ENCODE measurements around the gene ZNF229.
"Not testable (repeated sequence)": the region's sequence is repeated elsewhere in the genome, so short reads cannot be mapped to it uniquely, and the experiment has no call there.

Gene ZNF229

DNA sequence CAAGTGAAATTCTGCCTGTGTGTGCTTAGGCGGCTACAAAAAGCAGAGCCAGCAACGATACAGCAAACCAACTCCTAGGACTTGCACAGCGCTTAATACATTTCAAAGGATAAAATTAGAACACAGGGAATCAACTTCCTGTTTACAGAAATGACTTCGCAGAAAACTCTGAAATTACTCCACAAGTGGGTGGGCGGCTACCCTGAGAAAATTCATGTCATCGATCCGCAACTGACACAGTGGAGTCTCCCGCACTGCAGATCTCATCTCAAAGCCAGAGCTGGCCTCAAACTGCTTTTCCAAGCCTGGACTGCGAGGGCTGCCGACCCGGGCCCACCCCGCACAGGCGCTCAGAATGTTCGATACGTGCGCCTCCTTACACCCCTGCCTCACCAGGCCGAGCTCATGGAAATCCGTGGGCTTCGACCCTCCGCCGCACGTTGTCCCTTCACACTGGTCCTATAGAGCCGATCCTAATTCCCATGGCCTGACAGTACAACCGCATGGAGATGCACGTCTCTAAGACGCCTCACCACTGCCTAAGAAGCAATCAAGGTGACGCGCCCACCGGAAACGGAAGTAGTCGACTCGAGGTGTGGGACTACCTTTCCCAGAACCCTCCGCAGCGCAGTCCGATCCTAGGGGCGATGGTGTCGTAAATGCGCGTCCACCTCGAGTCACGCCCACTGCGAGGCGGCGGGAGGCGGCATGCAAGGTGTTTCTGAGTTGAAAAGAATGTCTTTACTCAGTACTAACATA, at the start of gene ZNF229:
TSS of gene ZNF229 (minus strand) at position 557 of the 759 bp plus-strand sequence. CDS start 5,625 bp downstream, outside the sequence.
- peak; percentile 32 to 69 (median 57) for DNase-seq (ENCODE audit: low read depth in 3 of 3)

DNA sequence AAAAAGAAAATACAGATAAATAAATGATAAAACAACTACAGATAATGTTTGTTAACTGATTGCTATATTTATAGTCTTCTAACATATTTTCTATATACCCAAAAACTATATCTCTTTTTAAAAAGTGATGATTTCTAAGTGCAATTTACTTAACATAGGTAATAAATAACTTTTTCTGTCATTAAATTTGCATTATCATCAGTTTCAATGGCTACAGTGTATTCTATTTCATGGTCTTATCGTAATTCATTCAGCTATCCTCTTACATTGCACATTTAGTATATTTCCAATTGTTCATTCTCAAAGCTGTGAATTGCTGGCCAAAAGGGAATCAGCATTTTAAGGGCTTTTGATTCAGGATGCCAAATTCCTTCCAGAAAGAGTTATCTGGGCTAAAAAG, 48.4 kb upstream of the ZNF229 start:
- DNase-seq (ENCODE audit: low read depth in 3 of 3), result no peak

DNA sequence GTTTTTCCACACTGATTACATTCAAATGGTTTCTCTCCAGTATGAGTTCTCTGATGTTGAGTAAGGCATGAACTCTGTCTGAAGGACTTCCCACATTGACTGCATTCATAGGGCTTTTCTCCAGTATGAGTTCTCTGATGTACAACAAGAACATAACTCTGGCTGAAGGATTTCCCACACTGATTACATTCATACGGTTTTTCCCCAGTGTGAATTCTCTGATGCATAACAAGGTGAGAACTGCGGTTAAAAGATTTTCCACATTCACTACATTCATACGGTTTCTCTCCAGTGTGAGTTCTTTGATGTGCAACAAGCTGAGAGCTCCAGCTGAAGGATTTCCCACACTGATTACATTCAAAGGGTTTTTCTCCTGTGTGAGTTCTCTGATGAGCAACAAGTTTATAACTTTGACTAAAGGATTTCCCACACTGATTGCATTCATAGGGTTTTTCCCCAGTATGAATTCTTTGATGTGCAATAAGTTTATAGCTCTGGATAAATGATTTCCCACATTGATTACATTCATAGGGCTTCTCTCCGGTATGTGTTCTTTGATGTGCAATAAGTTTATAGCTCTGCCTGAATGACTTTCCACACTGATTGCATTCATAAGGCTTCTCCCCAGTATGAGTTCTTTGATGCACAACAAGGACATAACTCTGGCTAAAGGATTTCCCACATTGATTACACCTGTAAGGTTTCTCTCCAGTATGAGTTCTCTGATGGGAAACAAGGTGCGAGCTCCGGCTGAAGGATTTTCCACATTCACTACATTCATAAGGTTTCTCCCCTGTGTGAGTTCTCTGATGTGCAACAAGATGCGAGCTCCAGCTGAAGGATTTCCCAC, 28.5 kb upstream of the ZNF229 start:
- DNase-seq (ENCODE audit: low read depth in 3 of 3), result no peak

DNA sequence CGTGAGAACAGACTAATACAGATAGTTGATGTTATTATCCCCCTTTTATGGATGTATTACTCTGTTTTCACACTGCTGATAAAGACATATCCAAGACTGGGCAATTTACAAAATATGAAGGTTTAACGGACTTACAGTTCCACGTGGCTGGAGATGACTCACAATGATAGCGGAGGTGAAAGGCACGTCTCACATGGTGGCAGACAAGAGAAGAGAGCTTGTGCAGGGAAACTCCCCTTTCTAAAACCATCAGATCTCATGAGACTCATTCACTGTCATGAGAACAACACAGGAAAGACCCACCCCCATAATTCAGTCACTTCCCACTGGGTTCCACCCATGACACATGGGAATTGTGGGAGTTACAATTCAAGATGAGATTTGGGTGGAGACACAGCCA, 20.5 kb upstream of the ZNF229 start:
- not testable (repeated sequence) for DNase-seq (ENCODE audit: low read depth in 3 of 3)

DNA sequence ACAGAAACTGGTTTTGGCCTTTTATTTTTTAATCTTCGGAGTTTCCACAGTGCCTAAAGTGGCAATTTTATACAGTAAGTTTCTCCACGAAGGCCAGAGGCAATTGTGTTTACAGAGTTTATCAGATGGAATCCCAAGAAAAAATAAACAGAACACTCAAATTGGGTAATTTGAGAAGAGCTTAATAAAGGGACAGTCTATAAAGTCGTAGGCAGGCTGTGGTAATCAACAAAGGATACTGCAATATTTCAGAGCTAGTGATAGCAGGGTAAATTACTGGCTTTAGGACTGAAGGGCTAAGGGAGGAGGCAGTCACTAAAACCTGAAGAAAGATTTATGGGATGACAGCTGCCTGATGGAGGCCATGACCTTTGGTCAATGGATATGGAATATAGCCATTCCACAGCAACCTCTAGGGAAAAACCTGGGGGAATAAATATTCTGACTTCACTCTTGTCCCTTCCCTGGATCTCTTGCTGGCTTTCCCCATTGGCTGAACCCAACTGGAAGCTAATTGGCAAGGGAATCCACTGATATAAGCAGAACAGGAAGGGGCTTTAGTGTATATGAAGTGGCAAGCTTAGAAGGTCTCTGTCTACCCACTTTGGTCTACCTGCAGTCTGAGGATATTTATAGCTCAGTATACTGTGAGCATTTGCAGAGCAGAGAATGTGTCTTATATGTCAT, 14.5 kb upstream of the ZNF229 start:
- DNase-seq (ENCODE audit: low read depth in 3 of 3), result not testable (repeated sequence)

DNA sequence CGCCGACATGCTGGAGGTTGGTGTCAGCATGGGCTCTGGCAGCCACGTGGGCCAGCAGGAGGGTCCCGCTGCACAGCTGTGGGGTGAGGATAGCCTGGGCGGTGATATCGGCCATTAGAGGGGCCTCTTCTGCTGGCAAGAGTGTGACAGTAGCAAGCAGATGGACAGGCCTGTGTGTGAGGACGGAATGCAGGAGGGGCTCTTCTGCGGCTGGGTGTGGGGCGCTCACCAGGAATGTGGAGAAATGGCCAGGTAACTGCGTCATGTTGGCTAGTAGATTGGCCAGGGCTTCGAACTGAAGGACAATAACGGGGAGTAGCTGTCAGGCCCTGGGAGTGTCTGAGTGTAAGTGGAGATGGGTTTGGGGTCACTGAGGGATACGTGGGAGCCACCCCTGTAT, 7.7 kb upstream of the ZNF229 start:
- not testable (repeated sequence) for DNase-seq (ENCODE audit: low read depth in 3 of 3)

DNA sequence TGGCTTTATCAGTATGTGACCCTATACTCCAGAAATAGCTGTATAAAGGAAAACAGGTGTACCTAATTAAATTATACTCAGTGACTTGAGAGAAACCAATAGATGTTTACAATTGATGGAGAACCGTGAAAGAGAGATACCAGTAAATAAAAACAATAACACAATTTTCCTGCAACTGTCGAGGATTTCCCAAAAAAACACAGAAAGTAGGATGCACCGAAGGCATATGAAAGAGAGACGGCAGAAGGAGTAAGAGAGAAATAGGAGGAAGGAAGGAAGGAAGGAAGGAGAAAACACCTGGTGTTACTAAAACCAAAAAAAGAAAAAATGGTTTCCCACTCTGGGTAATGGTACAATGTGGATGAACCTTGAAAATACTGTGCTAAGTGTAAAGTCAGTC, 6.8 kb upstream of the ZNF229 start:
- DNase-seq (ENCODE audit: low read depth in 3 of 3), result no peak

DNA sequence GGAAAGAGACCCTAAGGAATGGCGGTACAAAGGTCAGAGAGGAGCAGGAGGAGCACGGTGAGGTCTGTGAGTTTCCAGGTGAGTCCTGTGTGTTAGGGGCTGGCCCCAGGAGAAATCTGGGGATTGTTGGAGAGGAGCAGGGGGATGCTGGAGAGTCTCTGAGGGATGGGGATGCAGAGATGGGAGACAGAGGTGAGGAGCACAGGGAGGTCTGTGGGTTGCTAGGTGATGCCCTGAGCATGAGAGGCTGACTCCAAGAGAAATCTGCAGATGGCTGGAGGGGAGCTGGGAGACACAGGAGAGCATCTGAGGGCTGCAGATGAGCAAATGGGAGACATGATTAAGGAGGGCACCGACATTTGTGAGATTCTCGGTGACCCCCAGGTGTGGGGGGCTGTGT, 4.1 kb upstream of the ZNF229 start:
- no peak for DNase-seq (ENCODE audit: low read depth in 3 of 3)

DNA sequence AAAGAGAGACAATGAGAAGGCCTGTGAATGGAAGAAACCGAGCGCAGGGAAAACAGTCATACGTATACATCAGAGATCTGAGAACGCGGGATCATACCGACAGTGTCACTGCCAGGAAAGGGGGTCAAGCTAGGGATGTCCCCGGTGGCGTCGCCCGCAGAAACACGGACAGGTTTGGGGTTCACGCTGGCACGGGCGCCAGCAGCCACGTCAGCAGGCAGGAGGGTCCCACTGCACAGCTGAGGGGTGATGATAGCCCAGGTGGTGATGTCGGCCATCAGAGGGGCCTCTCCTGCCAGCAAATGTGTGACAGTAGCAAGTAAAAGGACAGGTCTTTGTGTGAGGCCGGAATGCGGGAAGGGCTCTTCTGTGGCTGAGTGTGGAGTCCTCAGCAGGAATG, 3.4 kb upstream of the ZNF229 start:
- DNase-seq (ENCODE audit: low read depth in 3 of 3), result no peak

DNA sequence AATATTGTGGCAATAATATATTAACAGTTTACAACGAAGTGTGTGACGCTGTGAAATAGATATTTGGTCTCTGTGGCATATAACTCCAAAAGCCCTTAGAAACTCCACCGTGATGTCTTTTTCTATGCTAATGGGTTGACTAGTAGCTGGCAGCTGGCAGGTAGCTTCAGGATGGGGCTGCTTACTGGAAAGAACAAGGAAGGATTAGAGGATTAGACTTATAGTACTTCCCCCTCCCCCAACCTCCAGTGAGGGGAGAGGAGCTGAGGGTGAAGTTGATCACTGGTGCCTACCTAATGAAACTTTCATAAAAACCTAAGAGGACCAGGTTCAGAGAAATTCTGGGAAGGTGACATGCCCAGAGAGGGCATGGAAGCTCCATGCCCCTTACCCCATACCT, 9.8 kb downstream of the ZNF229 start:
- no peak for DNase-seq (ENCODE audit: low read depth in 3 of 3)

DNA sequence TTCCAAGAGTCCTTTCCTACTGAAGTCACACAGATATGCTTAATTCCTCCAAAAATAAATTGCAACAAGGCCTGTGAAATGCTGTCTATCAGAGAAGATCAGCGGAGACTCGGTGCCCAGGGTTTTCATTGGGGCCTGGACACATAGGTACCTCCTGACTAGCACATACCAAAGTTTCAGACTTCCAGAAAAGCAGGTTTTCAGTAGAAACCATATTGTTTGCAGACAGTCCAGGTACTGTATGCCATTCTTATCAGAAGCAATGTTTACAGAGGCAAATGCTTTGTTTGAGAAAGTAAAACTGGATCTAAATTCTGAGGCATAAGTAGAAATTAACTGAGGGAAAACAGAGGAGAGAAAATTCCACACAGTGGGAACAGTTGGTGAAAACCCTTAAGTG, 12.8 kb downstream of the ZNF229 start:
- no peak for DNase-seq (ENCODE audit: low read depth in 3 of 3)

DNA sequence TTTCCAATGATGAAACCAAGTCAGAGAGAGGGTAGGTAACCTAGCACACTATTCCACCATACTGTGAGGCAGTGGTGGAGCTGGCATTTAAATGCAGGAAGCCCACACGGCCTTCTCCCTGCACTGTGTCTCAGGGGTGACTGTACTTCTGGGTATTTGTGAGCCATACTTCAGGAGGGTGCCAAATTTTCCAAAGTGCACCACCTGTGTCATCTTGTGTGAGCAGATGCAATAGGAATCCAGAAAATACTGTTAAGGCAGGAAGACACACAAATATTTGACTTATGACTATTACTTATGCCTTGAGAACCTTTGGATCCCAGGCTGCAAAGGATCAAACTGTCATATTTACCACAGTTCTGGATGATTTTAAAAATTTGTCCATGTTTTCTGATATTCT, 17.3 kb downstream of the ZNF229 start:
- no peak for DNase-seq (ENCODE audit: low read depth in 3 of 3)

DNA sequence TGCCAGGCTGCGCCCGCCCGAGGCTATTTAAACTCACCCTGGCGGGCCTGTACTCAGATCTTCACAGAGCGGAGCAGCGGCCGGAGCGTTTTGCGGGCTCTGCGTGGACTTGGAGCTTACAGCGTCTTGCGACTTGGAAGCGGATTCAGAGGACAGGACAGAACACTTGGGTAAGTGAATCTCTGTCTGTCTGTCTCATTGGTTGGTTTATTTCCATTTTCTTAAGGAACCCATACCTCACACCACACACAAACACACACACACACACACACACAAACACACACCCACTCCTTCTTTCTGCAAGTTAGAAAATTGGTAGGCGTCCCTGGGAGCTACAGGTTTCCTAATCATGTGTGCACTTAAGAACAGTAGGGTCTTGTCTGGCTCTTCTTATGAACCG, 32.7 kb downstream of the ZNF229 start:
- DNase-seq (ENCODE audit: low read depth in 3 of 3), result not testable (repeated sequence)

DNA sequence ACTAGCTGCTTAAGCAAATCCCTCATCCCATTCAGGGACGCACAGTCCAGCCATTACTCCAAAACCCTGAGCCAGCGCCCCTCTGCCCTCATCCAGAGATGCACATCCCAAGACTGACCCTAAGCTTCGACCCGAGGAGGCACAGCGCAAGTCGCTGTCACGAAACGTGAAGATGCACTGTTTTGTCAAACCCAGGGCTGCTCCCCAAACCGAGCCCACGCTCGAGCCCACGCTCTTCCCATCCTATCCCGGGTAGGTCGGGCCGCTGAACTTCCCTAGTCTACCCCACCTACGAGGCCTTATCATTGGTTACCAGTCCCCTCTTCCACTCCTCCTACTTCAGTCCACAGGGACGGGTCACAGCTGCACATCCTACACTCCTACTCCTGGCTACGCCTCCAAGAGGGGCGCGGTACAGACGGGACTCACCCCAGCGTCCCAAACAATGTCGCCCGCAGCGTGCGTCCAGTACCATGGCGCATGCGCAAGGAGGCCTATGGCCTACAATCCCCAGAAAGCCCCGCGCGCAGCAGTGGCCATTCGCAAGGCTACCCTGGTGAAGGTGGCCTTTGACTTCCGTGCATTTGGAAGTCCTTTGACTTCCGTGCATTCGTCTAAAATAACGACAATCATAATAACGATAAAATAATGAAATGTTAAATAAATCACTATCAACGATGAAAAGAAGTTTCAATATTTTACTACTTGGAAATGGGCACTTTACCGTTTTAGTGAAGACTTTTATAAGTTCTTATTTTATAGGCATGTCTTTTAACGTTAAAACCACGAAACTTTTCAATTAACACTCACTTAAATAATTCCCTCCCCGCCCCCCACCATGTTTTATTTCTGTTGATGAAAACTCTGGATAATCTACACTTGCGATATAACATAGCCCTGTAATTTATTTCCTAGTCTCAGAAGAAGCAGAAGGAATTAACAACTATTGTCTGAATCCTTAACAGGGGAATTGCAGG, 46.8 kb downstream of the ZNF229 start, which contains the start of gene ZNF285:
TSS of gene ZNF285 (minus strand) at position 470 of the 977 bp plus-strand sequence. CDS start 4,395 bp downstream, outside the sequence.
- DNase-seq (ENCODE audit: low read depth in 3 of 3), result peak; percentile 32 to 77 (median 57)

DNA sequence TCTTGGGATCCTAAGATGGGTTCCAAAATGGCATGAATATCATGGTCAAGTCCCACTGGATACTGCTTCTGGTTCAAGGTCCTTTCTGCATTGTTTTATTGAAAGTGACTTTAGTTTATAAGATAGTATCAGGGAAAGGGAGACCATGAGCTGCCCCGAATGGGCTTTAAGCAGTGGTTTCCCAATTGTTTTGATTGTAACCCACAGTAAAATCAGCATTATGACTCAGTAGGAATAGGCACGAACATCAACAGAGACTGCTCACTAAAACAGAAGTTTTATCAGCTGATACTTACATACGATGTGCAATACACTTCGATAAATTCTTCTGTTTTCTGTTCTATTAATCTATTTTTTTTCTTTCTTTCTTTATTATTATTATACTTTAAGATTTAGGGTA, 59.0 kb downstream of the ZNF229 start:
- not testable (repeated sequence) for DNase-seq (ENCODE audit: low read depth in 3 of 3)
